Stimulated activated CD8-positive, alpha-beta memory T cell treated with anti-CD3 and anti-CD28 coated beads, Interleukin-12 subunit alpha, Interleukin-12 subunit beta, amount 100 ng/mL, for 24 hours (primary cell): Measurements from ENCODE around the gene HTR3B.

ENCODE experiments used
- DNase-seq: peaks from one replicate; pipeline ENCODE4 v3.0.0-alpha.2; 2020; ENCODE audit errors: extremely low read depth

HTR3B gene

GRCh38 chr11:113991170-113991569 is 86.6 kb downstream of the HTR3B start:
- DNase-seq: no peak

- DNase-seq: no peak
Observed at GRCh38 chr11:113991718-113992458, 87.3 kb downstream of the HTR3B start.

GRCh38 chr11:113992459-113993110 is 88.0 kb downstream of the HTR3B start:
- DNase-seq: no peak

GRCh38 chr11:113994077-113994954 is 89.7 kb downstream of the HTR3B start:
- DNase-seq: no peak
